Activated naive CD4-positive, alpha-beta T cell treated with anti-CD3 and anti-CD28 coated beads for 36 hours (primary cell): ENCODE measurements around the gene GPR153. TPM values are rescaled to one million over a fixed set of nuclear protein-coding genes. Genes with fewer than 3 reads are reported as not detected.

Source experiments
- CTCF ChIA-PET: fragments of 350-600 bp; sonication (Branson Sonifier 250); formaldehyde crosslinking; loops from one replicate; lab custom pipeline; 2021; ENCODE audit warnings: antibody characterized with exemption; lab: Charles Lee
- DNase-seq: peaks from one replicate; pipeline ENCODE4 v3.0.0-alpha.2; 2020
- H3K27ac Mint-ChIP-seq: one replicate; pipeline ENCODE4 v1.8.0; 2021; ENCODE audit warnings: mild to moderate bottlenecking, mixed read lengths
- H3K27me3 Mint-ChIP-seq: one replicate; pipeline ENCODE4 v1.8.0; 2021; ENCODE audit warnings: low read depth, mixed read lengths
- H3K36me3 Mint-ChIP-seq: one replicate; pipeline ENCODE4 v1.8.0; 2021; ENCODE audit warnings: low read depth, mixed read lengths
- H3K4me1 Mint-ChIP-seq: one replicate; pipeline ENCODE4 v1.8.0; 2021; ENCODE audit warnings: low read depth, mixed read lengths
- H3K4me3 Mint-ChIP-seq: one replicate; pipeline ENCODE4 v1.8.0; 2021; ENCODE audit warnings: mild to moderate bottlenecking, moderate library complexity, mixed read lengths
- H3K9me3 Mint-ChIP-seq: one replicate; pipeline ENCODE4 v1.8.0; 2021; ENCODE audit warnings: mixed read lengths
- intact Hi-C: fragments of 100-400 bp; cut with micrococcal nuclease; formaldehyde crosslinking; loops from one replicate; pipeline ENCODE4 v1.15.1; 2023
- total RNA-seq, 2 experiments: library from RNA; stranded (reverse); gene quantifications; one replicate each; pipeline ENCODE4 v1.2.3, GENCODE V29; 2021

The GPR153 gene
- total RNA-seq, 2 experiments from 2014 or later: 0.07 TPM

- intact Hi-C loops: no loop called here
- Mint-ChIP-seq H3K27me3 (peaks cover 57% of the 10 kb centered on the region), H3K27ac (no peak overlapping the region), H3K9me3 (no peaks in the 10 kb centered on the region), H3K4me3 (no peak overlapping the region), H3K36me3 (no peaks in the 10 kb centered on the region), H3K4me1 (peaks cover 14% of the 10 kb centered on the region)
- CTCF ChIA-PET: interaction anchor here (0.8 kb wide), 1 partner anchor 35 kb away, joined by 3 read pairs; no protein-coding TSS in a partner anchor
- DNase-seq: no peak
Measured at GRCh38 chr1:6243053-6243834, 17.7 kb downstream of the GPR153 start.

DNA sequence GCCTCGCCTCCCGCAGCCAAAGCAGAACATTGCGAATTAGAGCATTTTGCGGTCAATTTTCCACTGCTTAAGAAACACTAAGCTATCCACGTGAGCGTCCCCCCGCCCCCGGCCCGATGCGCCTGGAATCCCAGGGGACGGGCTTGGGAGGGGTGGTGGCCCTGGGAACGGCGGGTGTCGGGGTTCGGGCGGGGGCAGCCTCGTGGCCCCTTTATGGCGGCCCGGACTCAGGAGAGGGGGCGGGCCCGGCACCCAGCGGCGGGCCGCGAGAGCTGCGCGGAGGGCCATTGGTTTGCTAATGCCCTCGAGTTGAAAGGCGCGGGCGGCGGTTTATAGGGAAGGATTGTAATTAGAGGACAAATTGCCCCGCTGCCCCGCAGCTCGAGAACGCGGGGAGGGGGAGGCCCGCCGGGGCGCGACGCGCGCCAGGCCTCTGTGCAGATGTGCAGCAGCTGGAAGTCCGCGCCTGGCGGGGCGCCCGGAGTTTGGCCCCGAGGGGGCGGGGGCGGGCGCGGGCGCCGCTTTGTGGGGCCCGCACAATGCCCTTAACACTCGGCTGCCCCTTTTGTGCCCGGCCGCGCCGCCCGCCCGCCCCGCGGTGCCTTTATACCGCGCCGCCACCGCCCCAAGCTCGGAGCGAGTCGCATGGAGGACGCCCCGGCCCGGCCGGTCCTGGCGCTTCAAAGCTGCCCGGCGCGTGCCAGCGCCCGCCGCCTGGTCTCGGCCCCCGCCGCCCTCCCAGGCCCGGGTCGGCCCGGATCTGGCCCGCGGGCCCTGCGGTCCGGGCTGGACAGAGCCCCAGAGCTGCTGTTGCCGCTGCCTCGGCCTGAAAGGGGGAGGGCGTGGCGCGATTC lies 18.8 kb downstream of the GPR153 start:
- Mint-ChIP-seq H3K4me3 (no peak overlapping the region), H3K36me3 (no peaks in the 10 kb centered on the region), H3K4me1 (peaks cover 14% of the 10 kb centered on the region), H3K27me3 (peaks cover 50% of the 10 kb centered on the region), H3K27ac (no peak overlapping the region), H3K9me3 (no peaks in the 10 kb centered on the region)
- intact Hi-C loops: no loop called here
- CTCF ChIA-PET: interaction anchor here (0.8 to 0.9 kb wide), 2 partner anchors 34 to 280 kb away, joined by 3 to 7 read pairs; no protein-coding TSS in a partner anchor
- no peak for DNase-seq

DNA sequence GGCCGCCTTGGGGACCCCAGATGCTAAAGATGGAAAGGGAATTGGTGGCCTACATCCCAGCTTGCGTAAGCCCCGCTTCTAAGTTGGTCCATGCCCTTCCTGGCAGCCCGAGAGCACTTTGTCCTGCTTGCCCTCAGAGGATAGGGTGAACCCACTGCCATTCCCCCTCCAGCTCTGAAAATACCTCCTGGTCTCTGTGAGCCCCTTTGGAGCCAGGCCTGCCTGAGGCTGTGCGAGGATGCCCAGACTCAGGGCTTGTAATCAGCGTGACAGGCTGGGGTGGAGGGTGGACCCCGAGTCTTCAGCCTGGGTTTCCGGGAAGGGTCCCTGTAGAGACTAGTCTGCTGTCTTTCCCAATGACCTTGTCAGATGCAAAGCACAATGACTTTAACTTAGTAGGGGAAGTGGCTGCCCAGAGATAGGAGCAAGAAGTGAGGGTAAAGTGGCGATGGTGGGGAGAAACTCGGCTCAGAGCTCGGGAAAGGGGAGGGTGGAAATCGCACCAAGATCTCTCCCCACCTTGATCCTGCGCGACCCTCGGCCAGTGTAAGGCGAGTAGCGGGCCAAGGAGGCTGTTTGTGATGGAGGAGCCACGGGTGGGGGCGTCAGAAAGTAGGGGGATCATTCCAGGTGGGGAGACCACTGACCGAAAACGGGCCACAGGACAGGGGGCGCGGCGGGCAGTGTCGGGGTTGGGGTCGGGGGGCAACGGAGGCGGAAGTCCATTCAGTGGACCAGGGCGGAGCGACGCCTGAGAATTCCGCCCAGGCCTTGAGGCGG lies 19.6 kb downstream of the GPR153 start:
- Mint-ChIP-seq H3K27me3 (peaks cover 42% of the 10 kb centered on the region), H3K4me1 (peaks cover 9% of the 10 kb centered on the region), H3K36me3 (no peaks in the 10 kb centered on the region), H3K27ac (no peak overlapping the region), H3K9me3 (no peaks in the 10 kb centered on the region), H3K4me3 (no peak overlapping the region)
- intact Hi-C loops: no loop called here
- CTCF ChIA-PET: no interaction called here
- DNase-seq: no peak

DNA sequence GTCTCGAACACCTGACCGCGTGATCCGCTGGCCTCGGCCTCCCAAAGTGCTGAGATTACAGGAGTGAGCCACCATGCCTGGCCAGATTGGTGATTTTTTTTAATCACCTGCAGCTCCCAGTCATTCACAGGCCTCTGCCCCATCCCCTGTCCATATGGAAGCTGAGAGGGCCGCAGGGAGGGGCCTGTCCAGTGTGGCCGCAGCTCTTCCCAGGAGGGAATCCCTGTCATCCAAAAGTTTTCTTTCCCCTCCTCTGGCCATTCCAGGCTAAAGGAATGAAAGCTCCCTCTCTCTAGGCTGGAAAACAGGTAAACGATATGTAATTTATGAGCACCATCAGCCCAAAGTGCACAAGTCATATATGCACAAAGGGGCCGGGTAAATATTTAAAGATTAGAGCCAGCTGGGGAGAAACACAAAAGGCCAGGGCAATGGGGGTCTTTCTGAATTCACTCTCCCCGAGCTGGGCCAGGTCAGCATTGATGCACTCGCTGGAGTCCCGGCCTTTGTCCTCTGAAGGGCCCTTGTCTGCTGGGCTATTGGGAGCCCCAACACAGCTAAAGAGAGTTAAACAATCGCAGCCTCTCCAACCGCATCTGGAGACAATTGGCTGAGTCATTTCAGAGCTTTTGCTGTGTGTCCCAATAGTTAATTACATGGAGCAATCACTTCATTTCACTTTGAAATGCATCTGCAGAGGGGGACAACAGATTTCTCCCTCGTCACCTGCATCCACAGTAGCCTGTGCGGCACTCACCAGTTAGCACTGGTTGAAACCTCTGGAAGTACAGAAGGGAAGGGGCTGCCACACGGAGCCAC lies 20.7 kb downstream of the GPR153 start:
- H3K4me1 Mint-ChIP-seq: peaks cover 12% of the 10 kb centered on the region
- H3K27ac Mint-ChIP-seq: no peak overlapping the region
- H3K4me3 Mint-ChIP-seq: no peak overlapping the region
- CTCF ChIA-PET: interaction anchor here (0.6 to 1.2 kb wide), 5 partner anchors 8 to 394 kb away, joined by 3 to 5 read pairs (median 3); no protein-coding TSS in a partner anchor
- DNase-seq: no peak
- peaks cover 38% of the 10 kb centered on the region for H3K27me3 Mint-ChIP-seq
- H3K36me3 Mint-ChIP-seq: no peaks in the 10 kb centered on the region
- intact Hi-C loops: no loop called here
- no peaks in the 10 kb centered on the region for H3K9me3 Mint-ChIP-seq

DNA sequence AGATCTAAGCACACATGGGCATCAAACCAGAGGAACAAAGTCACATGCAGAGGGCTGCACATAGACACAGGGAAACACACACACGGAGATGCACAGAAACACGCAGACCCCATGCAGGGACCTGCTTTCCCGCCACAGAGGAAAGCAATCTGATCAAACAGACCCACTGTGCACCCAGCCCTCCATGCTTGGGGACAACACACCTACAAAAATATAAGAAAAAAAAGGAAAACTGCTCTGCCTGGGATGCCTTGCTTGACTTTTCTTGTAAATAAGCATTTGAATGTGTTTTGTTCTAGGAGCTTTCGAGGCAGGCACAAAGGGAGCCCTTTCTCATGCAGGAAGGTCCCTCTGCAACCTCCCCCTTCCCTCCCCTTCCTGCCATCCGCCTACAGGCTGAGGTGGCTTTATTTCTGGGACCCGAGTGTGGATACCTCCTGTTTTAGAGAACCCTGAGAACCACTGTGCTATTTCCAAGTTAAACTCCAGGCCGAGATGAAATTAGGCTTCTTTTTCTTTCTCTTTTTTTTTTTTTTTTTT lies 21.6 kb downstream of the GPR153 start:
- peaks cover 33% of the 10 kb centered on the region for H3K27me3 Mint-ChIP-seq
- no peaks in the 10 kb centered on the region for H3K9me3 Mint-ChIP-seq
- H3K27ac Mint-ChIP-seq: no peak overlapping the region
- intact Hi-C loops: no loop called here
- no peak for DNase-seq
- H3K4me3 Mint-ChIP-seq: no peak overlapping the region
- peaks cover 17% of the 10 kb centered on the region for H3K4me1 Mint-ChIP-seq
- CTCF ChIA-PET: interaction anchor here (1.0 to 1.6 kb wide), 11 partner anchors 8 to 228 kb away, joined by 3 to 10 read pairs (median 3); partner anchors contain the start of gene ACOT7
- peaks cover under 1% of the 10 kb centered on the region for H3K36me3 Mint-ChIP-seq

GRCh38 chr1:6237093-6237492 lies 23.8 kb downstream of the GPR153 start:
- intact Hi-C loops: no loop called here
- Mint-ChIP-seq H3K4me3 (peak overlapping the region; percentile 9), H3K27me3 (peaks cover 21% of the 10 kb centered on the region), H3K27ac (peak overlapping the region; percentile 24), H3K9me3 (no peaks in the 10 kb centered on the region), H3K36me3 (peaks cover 16% of the 10 kb centered on the region), H3K4me1 (peaks cover 32% of the 10 kb centered on the region)
- DNase-seq: no peak
- CTCF ChIA-PET: interaction anchor here (0.6 to 3.2 kb wide), 5 partner anchors 10 to 128 kb away, joined by 3 to 20 read pairs (median 4); no protein-coding TSS in a partner anchor

DNA sequence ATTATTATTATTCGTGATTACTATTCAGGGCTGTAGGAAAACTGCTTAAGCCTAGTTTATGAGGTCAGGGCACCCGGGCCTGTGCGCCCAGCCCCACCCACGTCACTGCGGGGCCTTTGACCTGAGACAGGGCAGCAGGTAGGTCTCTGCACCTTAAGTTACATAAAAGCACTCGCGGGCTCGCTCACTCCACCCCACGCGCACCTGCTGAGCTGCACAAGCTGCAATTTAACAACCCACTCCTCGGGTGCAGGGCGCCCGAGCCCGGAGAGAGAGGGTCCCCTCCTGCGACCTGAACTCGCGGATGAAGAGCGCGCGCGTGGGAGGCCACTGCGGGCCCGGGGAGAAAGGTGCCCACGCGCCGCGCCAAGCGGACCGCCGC lies 25.6 kb downstream of the GPR153 start:
- CTCF ChIA-PET: interaction anchor here (0.8 to 3.2 kb wide), 2 partner anchors 12 to 29 kb away, joined by 3 to 20 read pairs; no protein-coding TSS in a partner anchor
- Mint-ChIP-seq H3K4me1 (peaks cover 26% of the 10 kb centered on the region), H3K27me3 (peaks cover 10% of the 10 kb centered on the region), H3K9me3 (no peaks in the 10 kb centered on the region), H3K36me3 (peaks cover 21% of the 10 kb centered on the region), H3K4me3 (peak overlapping the region; percentile 87), H3K27ac (peak overlapping the region; percentile 26)
- intact Hi-C loops: loop anchor here (1.0 to 2.0 kb wide), 2 partner anchors 29 to 242 kb away; partner anchors contain the start of genes NPHP4 and RNF207
- peak; percentile 22 for DNase-seq

DNA sequence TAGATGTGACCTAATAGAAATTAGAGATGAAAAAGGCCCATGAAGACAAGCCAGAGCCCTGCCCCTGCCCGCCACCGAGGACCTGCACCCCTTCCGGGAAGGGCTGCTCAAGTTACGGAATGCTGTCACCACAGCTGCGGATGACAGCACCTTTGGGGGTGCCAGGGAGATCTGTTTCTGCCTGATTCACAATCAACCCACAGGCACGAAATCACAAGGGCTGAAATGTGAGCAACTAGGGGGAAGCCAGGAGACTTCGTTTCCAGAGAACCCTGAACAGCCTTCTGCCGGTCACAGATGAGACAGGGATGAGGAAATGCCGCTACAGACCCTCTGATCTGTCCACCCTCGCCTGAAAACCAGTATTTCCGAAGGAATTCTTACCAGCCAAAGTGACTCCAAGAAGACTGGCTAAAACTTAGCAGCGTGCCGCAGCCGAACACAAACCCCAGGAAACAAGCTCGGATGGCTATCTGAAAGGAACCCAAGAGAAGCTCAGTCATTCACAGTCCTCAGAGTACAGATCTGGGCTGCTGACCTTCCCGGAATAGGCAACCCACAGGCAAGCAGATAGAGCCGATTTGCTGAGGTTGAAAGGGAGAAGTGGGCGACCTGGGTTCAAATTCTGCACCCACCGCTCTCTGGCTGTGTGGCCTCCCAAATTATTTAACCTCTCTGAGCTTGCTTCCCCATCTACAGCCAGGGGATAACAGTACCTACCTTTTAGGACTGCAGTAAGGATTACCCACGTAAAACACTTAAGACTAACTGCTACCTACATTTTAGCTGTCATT lies 26.2 kb downstream of the GPR153 start:
- CTCF ChIA-PET: interaction anchor here (0.8 to 3.2 kb wide), 2 partner anchors 12 to 28 kb away, joined by 3 to 20 read pairs; no protein-coding TSS in a partner anchor
- peak overlapping the region; percentile 26 for H3K27ac Mint-ChIP-seq
- no peak for DNase-seq
- peaks cover 6% of the 10 kb centered on the region for H3K27me3 Mint-ChIP-seq
- peak overlapping the region; percentile 87 for H3K4me3 Mint-ChIP-seq
- intact Hi-C loops: loop anchor here (1.0 to 2.0 kb wide), 2 partner anchors 28 to 242 kb away; partner anchors contain the start of genes NPHP4 and RNF207
- peaks cover 26% of the 10 kb centered on the region for H3K4me1 Mint-ChIP-seq
- H3K9me3 Mint-ChIP-seq: no peaks in the 10 kb centered on the region
- H3K36me3 Mint-ChIP-seq: peaks cover 23% of the 10 kb centered on the region

GRCh38 chr1:6233376-6233775 lies 27.5 kb downstream of the GPR153 start:
- Mint-ChIP-seq H3K27me3 (no peaks in the 10 kb centered on the region), H3K4me1 (peaks cover 26% of the 10 kb centered on the region), H3K36me3 (peaks cover 24% of the 10 kb centered on the region), H3K27ac (no peak overlapping the region), H3K9me3 (no peaks in the 10 kb centered on the region), H3K4me3 (no peak overlapping the region)
- DNase-seq: no peak
- intact Hi-C loops: no loop called here
- CTCF ChIA-PET: interaction anchor here (0.7 to 1.1 kb wide), 2 partner anchors 26 to 88 kb away, joined by 3 to 4 read pairs; no protein-coding TSS in a partner anchor

- Mint-ChIP-seq H3K27ac (no peak overlapping the region), H3K4me3 (no peak overlapping the region), H3K27me3 (no peaks in the 10 kb centered on the region), H3K9me3 (no peaks in the 10 kb centered on the region), H3K4me1 (no peaks in the 10 kb centered on the region), H3K36me3 (peaks cover 30% of the 10 kb centered on the region)
- CTCF ChIA-PET: interaction anchor here (1.1 kb wide), 1 partner anchor 25 kb away, joined by 4 read pairs; no protein-coding TSS in a partner anchor
- intact Hi-C loops: no loop called here
- no peak for DNase-seq
Measured at GRCh38 chr1:6225651-6226050, 35.2 kb downstream of the GPR153 start.
